HG03159 (cell line): ENCODE measurements around the gene ZNF516.
A peak's percentile ranks its signal among the peaks of the same experiment; 100 is the strongest.

Experiments used
- ATAC-seq: cut with Tn5 transposase; IDR thresholded peaks from one replicate; pipeline ENCODE4 v1.9.1; 2021; ENCODE audit warnings: mild to moderate bottlenecking, moderate library complexity; ENCODE audit not compliant: unreplicated experiment

The ZNF516 gene

DNA sequence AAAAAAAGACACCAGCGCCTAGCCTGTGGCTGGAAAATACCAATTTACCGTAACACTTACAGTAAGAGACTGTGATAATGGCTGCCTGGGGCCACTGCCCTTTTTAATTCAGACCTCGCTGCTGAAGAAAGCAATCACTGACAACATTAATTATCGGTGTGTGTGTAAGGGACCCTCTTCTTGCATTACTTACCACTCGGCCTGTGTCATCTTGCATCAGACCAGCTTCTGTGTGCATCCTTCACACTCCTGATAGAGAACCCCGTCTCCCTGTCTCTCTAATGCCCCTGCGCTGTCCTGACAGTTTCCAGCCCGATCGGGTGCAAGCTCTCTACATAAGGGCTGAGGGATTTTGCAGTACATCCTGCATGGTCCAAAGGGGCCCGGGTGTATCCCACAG lies 124.4 kb downstream of the ZNF516 start:
- no peak for ATAC-seq

DNA sequence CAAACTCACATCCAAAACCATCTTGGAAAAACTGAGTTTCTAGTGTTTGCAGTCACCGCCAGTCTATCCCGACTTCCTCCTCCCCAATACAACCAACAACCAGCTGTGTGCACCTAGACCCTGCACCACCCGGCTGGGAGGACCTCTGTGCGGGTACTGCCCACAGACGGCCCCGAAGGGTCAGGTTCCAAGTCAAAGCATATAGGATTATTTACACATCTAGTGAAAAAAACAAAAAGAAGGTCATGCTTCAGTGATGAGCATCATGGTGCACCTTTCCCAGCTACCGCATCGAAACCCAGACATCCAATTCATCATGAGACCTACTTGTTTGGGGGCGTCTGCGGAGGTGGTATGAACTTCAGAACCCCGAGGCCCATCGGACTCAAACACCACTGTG lies 124.8 kb downstream of the ZNF516 start:
- ATAC-seq = no peak

DNA sequence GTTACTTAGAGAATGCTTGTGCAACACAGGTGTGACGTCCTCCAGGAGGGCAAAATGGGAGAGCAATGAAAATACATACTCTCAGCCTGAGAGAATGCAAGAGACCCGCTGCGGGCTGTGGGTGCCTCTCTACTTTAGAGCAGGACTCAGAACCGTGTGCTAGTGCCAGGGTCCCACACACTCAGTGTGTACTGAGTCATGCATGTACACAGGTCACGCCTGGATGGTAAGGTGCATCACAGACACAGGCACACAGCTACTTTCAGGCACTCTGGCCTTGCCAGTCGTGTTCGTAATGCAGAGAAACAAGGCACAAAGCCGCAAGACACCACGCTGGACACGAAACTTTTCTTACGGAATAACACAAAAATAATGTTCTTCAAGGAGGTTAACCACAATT lies 125.3 kb downstream of the ZNF516 start:
- ATAC-seq = no peak

DNA sequence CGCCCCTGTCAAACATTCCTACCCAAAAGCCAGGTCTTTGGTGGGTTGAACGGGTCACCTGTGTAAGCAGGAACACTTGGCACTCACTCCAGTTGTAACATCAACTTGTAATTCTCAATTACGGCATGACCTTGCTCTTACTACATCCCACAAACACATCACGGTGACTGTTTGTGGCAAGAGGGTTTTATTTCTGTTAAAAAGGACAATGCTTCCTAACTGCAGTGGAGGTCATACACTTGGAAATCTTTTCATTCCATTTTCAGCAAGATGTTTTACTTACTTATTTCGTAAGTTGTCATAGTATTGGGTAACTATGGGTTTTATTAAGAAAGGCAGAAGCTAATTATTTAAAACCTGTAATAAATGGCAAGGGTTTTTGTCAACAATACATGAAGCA lies 126.1 kb downstream of the ZNF516 start:
- ATAC-seq = no peak

DNA sequence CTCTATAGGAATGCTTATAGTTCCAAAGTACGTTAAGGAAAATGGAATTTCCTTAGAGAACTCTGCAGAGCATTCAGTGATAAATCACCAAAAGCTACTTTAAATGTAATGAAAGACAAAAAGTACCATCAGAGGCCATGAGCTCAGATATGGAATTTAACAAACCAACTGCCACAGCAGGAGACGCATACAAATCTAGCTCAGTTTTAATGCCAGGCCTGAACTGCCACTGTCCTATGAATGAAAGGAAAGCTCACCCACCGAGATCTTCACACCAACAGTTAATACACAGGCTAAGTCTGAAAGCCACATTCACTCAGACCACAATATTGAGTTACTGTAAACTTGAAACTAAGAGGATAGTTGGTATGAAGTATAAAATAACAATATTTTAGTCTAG lies 126.8 kb downstream of the ZNF516 start:
- ATAC-seq = no peak

DNA sequence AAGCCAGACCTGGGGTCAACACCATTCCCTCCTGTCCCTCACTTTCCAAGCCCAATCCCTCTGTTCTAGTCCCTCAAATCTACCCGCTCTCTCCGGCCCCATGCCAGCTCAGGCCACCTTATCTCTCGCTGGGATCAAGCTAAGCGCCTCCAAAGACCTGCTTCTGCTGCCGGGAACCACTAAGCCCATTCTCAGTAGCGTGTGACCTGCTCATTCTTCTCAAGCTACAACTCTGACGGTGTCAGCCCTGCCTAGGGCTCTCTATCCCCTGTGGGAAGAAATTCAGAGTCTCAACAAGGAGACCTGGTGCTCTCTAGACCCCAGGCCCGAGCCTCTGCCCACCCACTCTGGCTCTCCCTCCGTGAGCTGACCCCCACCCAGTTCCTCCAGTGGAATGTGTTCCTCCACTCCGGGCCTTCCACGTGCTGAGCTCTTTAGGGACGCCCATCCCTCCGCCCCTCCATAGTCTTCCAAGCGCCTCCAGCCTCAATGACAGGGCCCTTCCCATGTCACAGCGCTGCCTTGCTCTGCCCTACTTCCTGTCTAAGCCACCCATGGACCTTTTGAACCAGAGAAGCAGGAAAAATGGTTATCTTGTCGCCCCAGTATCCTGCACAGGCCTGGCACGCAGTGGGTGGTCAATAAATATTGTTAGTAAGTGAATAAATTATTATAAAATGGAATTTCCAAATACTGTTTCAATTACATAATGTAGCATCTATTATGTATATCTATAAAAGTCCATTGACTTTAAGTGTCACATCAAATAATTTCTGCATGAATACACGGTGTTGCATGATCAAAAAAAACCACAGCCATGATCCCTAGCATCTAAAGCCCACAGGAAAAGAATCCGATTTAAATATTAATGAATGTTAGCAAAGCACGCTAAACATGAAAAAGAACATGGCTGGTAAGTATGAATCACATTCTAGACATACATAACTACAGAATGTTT lies 127.6 kb downstream of the ZNF516 start:
- ATAC-seq = no peak

DNA sequence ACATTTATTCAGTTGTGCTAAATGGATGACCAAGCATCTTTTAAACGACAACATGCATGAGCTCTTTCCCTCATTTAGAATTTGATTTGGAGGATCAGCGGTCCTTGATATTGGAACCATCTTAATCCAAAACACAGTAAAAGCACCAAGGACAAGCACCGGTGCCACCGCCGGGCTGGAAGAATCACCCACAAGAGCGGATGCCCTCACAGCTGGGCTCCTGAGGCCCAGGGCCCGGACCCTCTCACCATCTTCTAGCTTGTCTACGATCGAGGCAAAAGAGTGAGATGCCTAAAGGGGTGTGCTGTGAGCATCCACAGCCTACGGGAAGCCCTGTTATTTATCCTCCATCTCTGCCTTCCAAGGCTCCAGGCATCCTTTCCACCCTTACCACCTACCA lies 129.5 kb downstream of the ZNF516 start:
- no peak for ATAC-seq

DNA sequence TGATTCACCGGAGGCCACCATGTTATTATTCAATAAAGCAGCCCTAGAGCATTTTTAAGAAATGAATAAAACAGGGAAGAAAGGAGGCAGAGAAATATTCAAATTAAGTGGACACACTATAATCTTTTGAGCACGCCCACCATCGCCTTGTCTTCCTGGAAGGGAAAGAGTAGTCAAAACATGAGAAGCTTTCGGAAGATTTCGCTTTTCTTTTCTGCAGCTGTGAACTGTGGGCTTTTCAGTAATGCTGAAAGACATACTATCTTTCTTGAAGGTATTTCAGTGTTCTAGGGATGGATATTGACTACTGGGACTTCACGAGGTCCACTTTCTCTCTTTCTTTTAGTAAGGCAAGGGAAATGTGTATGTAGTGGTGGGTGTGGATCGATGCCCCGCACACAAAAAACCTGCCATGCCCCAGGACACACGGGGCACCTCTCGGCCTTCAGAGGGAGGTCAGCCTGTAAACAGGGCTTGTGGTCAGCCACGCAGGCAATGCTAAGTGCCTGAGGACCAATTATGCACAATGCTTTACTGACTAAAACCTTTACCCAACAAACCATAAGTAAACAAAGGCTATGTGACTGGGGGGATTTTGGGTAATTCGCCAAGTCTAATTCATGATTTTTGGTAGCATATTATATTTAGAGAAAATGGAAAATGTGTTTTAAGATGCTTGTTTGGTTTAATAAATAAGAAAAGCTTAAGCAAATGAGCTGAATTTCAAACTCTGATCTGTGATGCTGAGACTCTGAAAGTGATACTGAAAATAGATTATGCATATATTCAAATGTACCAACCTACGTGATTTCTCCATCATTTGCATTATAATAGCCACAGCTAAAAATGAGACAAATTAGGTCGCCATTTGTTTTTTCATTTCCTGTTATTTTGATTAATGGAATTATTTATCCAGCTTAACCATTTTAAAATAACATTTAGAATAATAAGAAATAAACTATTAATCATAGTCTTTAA lies 130.5 kb downstream of the ZNF516 start:
- peak; percentile 74 for ATAC-seq

DNA sequence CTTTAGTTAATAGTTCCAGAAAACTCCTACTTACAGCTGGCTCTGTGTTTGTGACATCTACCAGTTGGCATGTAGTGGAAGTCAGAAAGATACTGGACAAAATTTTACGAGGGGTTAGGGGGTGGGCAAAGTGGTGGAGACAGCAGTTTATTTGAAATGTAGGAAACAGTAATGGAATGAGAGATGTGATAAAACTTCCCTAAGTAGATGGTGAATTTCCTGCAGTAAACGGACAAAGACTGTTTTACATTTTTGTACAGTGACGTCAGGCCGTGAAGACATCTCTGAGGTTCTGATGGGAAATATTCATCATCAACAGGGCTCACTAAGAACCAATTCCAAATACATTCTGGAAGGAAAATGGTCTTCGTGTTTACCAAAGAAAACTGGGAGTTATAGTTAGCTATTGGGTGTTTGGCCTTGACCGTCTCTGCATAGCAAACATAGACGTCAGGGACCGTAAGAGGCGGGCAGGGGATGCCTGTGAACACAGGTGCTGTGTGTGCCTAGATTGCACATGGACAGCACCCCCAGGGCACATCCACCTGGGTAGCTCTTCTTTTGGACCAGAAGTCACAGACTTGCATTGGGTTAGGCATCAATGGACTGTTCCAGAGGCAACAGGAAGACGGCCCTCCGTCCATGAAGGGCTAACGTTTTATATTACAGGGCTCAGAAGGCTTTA lies 131.5 kb downstream of the ZNF516 start:
- no peak for ATAC-seq

DNA sequence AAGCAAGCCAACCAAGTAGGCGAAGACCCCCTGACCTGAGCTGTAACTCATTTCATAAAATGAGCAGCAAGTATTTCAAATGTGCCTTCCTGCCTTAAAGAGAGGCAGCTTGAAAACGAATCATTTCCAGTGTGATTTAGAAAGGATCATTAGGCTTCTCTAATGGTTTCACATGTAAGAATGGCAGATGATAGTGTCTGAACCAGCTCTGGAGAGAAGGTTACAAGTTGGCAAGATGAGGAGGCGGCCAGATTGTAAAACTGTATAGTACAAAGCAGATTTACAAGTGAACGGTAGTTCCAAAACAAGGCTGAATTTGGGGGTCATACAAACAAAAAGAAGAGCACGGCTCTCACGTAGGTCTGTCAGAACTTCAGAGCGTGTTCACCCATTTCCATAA lies 132.4 kb downstream of the ZNF516 start:
- no peak for ATAC-seq

DNA sequence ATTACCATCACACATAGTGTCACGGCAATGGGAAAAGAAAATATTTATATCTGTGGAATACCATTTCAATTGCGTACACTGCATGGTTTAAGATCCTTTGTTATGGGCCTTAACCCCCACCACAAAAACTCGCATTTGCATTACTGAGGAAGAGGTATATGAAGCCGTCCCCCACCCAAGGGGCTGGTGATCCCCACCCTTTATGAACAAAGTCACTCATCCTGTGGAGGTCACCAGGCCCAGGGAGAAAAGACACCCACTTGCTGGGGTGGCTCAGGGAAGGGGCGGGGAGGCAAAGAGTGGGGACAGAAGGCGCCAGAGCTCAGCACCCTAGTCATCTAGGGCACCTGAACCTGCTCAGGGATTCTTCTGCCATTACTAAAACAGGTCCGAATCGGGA lies 133.8 kb downstream of the ZNF516 start:
- ATAC-seq = no peak

DNA sequence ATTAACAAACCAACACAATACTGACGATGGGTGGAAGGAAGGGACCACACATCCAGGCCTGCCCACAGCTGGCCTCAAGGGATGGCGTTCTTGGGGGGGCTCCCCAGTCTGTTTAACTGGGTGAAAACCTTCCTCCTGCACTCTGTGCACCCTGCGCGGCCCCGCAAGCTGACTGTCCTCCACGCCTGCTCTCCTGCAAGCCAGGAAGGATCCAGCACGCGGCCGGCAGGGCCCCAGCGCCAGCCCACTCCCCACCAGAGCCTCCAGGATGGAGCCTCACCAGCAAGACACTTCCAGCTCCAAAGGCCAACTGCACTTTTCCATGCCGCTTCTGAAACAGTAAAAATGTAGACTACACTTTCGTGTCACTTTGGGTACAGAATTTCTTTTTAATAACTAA lies 135.1 kb downstream of the ZNF516 start:
- ATAC-seq = no peak

DNA sequence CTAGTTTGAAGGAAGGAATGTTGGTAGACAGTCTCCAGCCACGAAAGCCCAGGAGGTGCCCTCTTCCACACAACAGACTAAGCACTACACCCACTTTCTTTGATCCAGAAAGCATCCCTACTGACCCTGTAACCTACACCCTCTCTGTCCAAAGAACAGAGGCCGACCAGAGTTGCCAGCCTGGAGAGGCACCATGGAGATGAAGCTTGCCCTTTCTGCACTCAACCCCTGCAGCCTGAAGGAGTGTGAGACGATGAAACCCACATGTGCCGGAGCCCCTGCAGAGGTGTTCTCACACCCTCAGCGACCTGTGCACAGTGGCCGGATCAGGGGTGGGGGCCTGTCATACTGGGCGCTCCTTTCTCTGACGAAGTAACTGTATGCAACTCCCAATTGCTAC lies 136.3 kb downstream of the ZNF516 start:
- no peak for ATAC-seq

DNA sequence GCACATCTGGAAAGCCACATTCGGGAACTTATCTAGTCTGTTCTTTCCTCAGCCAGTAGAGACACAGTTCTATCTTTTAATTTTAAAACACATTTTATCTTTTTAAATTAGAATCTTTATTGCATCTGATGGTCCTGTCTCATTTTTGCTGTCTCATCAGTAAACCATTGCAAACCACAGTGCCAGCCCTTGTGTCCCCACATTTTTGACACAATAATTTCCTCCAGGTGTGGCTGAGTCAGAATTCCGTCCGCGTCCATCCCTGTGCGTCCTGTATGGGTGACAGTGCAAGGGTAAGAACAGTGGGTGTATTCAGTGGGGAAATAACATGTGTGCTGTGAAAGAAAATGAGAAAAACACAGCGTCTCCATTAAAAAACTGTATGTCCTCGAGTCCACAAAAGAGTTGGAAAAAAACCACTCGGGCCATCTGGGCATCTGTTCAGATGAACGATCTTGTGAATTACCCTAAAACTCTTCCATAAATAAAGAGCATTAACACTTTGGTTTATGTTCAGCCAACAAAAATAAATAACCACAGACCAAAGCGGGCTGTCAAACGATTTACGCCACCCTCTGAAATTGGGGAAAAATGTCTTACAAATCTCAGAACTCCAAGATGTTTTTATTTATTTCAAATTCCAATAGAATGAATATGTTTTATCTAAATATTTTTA lies 137.3 kb downstream of the ZNF516 start:
- no peak for ATAC-seq

DNA sequence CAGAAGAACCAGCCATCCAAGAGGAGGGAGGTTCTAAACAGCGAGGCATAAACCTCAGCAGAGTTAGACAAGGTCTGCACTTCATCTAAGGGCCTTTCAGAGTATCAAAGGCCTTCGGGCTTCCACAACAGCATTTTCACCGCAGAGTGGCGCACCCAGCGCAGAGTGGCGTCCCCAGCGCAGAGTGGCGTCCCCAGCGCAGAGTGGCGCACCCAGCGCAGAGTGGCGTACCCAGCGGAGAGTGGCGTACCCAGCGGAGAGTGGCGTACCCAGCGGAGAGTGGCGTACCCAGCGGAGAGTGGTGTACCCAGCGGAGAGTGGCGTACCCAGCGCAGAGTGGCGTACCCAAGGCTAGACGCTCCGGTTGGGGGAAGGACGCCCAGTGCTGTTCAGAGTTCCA lies 137.9 kb downstream of the ZNF516 start:
- no peak for ATAC-seq

DNA sequence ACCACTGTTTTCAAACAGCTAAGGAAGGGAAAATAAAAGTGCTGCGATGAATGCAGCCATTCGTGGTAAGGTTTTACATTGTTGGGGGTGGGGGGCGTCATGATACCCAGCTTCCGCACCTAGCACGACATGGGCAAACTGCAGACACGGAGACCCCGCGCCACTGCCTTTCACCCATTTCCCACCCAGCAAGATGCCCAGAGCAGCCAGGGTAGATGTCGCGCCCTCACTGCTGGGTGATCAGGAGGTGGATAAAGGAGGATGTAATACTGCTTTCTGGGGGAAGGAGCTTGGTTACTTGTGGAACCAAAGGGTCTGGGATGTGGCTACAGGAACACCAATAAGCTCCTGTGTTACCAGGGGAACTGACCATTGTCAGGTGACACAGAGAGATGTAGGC lies 138.4 kb downstream of the ZNF516 start:
- no peak for ATAC-seq

DNA sequence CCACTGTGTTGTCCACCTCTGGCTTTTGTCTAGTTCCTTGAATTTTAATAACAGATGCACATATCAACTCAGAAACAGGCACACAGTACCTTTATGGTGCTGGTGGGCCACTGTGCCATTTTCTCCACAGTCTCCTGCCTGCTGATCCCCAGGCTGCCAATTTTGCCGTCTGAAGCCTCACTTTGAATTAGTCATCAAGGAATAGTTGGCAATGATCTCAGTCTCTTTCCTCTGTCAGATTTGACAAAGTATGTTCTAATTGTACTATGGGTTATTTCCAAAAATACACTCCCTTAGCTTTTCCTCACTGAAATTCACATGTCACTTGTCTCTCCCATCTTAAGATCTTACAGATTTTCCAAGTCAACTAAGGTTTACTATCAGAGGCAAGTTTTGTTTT lies 140.7 kb downstream of the ZNF516 start:
- ATAC-seq = no peak

DNA sequence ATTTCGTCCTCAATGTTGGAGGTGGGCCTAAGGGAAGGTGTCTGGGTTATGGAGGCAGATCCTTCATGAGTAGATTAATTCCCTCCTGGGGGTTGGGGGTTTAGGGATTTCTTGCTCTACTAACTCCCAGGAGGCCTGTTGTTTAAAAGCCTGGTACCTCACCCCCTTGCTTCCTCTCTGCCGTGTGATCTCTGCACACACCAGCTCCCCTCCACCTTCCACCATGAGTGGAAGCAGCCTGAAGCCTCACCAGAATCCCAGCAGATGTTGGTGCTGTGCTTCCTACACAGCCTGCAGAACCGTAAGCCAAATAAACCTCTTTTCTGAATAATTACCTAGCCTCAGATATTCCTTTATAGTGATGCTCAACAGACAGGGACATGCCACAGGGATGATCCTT lies 141.5 kb downstream of the ZNF516 start:
- no peak for ATAC-seq

DNA sequence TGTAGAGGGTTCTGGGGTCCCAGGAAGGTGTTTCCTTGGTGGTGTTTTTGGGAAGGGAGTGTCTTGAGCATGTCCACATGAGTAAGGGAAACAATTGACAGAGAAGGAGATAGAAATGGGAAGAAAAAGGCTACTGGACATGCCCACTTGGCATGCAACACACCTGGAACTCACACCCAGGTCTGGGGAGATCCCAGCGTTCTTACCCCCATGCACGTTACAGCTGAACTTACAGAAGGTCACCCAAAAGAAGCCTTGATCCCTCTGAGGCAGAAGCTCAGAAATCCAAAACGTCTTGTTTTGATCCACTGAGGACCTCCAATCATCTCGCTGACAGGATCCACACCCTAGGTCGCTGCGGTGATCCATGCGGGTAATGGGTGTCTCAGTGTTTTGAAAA lies 142.0 kb downstream of the ZNF516 start:
- no peak for ATAC-seq

DNA sequence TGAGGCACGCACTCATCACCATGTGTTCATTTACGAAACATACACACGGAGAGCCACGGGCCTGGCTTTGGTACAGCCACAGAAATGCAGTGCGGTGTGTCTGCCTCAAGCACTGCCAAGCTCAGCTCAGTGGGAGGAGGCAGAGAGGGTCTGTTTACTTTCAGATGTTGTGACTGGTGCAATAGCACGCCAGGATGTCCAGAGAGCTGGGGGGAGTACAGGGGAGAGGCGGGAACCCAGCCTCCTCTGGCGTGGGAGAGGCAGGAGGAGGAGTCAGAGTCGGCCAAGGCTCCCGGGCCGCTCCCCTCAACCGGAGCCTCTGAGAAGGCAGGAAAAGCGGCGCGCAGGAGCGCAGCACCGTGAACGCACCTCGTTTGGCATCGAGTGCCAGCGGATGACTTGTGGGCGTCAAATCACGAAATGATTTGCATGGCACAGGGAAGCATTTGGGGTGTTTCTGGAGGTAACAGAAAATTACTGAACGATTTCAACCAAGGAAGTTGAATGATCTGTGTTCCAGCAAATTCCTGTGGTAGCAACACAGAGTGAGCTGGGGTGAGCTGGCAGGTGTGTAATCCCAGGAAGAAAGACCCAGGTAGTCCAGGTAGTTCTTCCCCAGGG lies 143.0 kb downstream of the ZNF516 start:
- ATAC-seq = no peak
